Measurements from ENCODE around the gene DNER.

DNER gene

DNA sequence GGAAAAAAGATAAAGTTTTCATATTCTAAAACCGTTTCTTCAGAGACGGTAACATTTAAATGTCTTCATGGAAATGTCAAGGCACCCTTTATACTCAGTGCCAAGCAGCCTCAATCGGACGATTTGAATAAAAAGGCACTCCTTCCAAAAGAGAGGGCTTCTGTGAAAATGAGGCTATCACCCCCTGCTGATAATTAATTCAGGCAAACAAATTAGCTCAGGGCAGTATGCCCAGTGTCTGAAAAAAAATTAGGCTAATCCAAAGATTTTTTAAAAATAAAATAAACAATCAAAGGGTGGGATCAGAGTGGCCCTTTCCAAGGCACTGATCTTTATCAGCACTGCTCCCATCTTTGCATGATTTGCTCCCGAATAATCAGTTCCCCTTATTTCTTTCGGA is 292.3 kb downstream of the DNER start:
- Mint-ChIP-seq H3K4me1 (ENCODE audit: low read depth) (no peaks in the 10 kb centered on the region), H3K27ac (no peak overlapping the region), H3K9me3 (peaks cover 8% of the 10 kb centered on the region), H3K36me3 (ENCODE audit: low read depth) (no peaks in the 10 kb centered on the region), H3K4me3 (no peak overlapping the region), H3K27me3 (peaks cover 4% of the 10 kb centered on the region)

DNA sequence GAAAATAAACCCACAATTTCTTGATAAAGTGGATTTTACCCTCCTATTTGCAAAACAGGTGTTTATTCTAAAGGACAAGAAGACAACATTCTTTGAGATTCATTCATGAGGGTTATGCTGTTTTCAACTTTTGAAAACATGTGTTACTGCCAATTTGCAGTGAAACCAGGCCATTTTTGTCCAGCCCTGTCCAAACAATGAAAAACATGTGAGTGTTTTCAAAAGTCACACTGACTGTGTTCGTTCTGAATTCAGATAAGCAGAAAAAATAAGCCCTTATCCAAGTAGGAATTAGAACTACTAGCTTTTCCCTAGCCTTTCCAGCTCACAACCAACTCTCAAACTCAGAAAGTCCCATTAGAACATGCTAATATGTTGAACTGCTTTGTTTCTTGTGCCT is 295.2 kb downstream of the DNER start:
- H3K27ac Mint-ChIP-seq: no peak overlapping the region
- no peaks in the 10 kb centered on the region for H3K4me1 Mint-ChIP-seq (ENCODE audit: low read depth)
- no peaks in the 10 kb centered on the region for H3K36me3 Mint-ChIP-seq (ENCODE audit: low read depth)
- H3K4me3 Mint-ChIP-seq: no peak overlapping the region
- peaks cover 8% of the 10 kb centered on the region for H3K9me3 Mint-ChIP-seq
- peaks cover 4% of the 10 kb centered on the region for H3K27me3 Mint-ChIP-seq

DNA sequence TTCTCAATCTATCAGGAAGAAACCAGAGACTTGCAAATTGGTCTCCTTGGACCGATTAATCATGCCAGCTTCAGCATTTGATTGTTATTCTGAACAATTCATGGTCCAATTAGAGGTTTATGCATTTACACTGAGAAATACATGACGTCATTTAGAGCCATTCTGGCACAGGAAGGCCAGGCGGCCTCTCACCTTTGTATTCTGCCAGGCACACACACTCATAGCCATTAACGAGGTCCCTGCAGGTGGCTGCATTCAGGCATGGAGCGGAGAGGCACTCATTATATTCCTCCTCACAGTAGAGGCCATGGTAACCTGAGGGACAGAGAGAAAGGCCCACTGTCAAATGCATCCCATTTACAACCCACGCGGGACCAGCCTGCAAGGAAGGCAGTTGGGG is 296.4 kb downstream of the DNER start:
- no peaks in the 10 kb centered on the region for H3K36me3 Mint-ChIP-seq (ENCODE audit: low read depth)
- peaks cover 4% of the 10 kb centered on the region for H3K27me3 Mint-ChIP-seq
- no peaks in the 10 kb centered on the region for H3K4me1 Mint-ChIP-seq (ENCODE audit: low read depth)
- no peak overlapping the region for H3K4me3 Mint-ChIP-seq
- H3K9me3 Mint-ChIP-seq: peaks cover 4% of the 10 kb centered on the region
- no peak overlapping the region for H3K27ac Mint-ChIP-seq

DNA sequence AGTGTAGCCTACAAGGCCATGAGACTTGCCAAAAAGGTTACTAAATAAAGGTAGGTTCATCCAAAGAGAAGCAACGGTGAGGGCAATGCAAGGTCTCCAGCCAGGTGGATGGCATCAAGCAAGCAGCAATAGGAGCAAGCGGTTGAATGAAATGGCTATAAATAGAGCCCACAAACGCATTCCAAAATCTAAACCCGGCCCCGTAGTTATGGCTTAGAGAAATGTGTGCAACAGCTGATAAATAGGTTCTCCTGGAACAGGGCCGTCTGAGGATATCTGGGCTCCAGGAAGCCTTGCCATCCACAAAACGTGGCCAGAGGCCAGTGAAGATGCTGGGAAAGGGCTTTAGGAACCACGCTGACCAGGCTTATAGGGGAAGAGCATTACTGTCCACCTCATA is 297.2 kb downstream of the DNER start:
- Mint-ChIP-seq H3K27me3 (no peaks in the 10 kb centered on the region), H3K9me3 (no peaks in the 10 kb centered on the region), H3K27ac (no peak overlapping the region), H3K4me3 (no peak overlapping the region), H3K4me1 (ENCODE audit: low read depth) (no peaks in the 10 kb centered on the region), H3K36me3 (ENCODE audit: low read depth) (no peaks in the 10 kb centered on the region)

DNA sequence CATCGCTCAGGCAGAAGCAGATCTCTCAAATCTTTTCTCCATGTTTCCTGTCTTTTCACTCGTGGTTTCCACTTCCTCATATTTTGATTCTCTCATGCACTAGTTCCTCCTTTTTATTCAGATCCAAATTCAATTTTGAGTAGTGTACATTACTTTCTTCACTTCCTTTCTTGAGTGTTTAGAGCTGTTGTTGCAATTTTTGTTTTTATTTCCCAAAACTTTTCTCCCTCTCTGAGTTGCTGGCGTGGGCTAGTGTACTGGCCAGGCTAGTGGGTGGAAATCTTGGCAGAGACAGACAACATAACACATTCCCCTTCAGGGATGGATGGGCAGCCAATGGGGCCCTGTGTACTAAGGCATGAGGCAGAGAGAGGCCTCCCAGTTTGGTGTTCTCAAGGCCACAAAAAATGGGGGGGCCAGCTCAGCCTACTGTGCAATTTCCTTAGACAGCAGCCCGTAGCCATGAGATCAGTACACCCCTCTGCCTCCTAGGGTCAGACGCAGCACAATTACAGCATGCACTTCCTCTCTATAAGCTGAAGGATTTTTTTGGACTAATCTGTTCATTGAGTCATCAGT is 298.1 kb downstream of the DNER start:
- Mint-ChIP-seq H3K36me3 (ENCODE audit: low read depth) (no peaks in the 10 kb centered on the region), H3K9me3 (no peaks in the 10 kb centered on the region), H3K4me1 (ENCODE audit: low read depth) (no peaks in the 10 kb centered on the region), H3K4me3 (no peak overlapping the region), H3K27me3 (no peaks in the 10 kb centered on the region), H3K27ac (no peak overlapping the region)

DNA sequence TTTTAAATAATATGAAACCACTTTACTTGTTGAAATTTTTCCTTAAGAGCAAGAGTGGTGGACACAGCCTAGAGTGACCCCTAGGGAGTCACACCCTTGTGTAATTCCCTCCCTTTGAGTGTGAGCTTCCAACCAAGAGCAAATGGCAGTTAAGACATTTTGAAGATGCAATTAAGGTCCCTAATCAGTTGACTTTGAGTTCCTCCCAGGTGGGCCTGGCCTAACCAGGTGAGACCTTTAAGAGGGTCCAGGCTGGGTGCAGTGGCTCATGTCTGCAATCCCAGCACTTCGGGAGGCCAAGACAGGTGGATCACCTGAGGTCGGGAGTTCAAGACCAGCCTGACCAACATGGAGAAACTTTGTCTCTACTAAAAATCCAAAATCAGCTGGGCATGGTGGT is 299.7 kb downstream of the DNER start:
- Mint-ChIP-seq H3K27ac (no peak overlapping the region), H3K4me3 (no peak overlapping the region), H3K36me3 (ENCODE audit: low read depth) (no peaks in the 10 kb centered on the region), H3K4me1 (ENCODE audit: low read depth) (no peaks in the 10 kb centered on the region), H3K27me3 (no peaks in the 10 kb centered on the region), H3K9me3 (peaks cover 3% of the 10 kb centered on the region)

DNA sequence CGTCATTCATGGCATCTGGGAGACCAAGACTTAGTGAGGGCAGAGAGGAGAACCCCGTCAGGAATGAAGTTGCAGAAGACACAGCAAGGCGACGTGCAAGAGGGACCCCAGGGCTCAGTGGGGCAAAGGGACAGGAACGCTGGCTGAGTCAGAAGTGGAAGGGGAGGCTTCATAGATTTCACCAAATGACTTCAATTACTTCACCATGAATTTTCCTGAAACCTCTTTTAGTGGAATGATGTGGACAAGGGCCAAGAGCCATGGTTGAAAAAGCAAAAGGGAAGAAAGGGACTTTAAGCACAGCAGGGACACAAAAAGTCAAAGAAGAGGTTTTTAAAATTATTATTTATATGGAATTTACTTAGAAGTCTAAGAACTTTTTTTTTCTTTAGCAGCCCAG is 301.7 kb downstream of the DNER start:
- H3K4me1 Mint-ChIP-seq (ENCODE audit: low read depth): no peaks in the 10 kb centered on the region
- H3K27ac Mint-ChIP-seq: no peak overlapping the region
- no peak overlapping the region for H3K4me3 Mint-ChIP-seq
- peaks cover 3% of the 10 kb centered on the region for H3K9me3 Mint-ChIP-seq
- H3K36me3 Mint-ChIP-seq (ENCODE audit: low read depth): no peaks in the 10 kb centered on the region
- no peaks in the 10 kb centered on the region for H3K27me3 Mint-ChIP-seq

DNA sequence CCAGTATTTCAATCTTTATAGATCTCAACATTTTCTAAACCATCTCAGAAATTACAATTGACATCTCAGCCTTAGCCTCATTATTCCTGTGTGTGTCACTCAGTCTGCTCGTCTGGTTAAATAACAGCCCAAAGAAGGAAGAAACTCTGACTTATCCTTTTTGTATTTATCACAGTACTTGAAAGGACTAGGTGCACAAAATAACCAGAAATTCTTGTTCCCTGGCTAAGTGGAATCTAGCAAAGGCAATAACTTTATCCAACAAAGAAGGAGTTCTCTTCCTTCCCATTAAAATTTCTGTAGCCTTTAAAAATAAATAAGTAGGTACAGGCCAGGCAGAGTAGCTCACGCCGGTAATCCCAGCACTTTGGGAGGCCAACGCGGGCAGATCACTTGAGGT is 303.4 kb downstream of the DNER start:
- no peak overlapping the region for H3K4me3 Mint-ChIP-seq
- no peak overlapping the region for H3K27ac Mint-ChIP-seq
- H3K4me1 Mint-ChIP-seq (ENCODE audit: low read depth): no peaks in the 10 kb centered on the region
- no peaks in the 10 kb centered on the region for H3K27me3 Mint-ChIP-seq
- H3K9me3 Mint-ChIP-seq: peaks cover 3% of the 10 kb centered on the region
- H3K36me3 Mint-ChIP-seq (ENCODE audit: low read depth): no peaks in the 10 kb centered on the region

DNA sequence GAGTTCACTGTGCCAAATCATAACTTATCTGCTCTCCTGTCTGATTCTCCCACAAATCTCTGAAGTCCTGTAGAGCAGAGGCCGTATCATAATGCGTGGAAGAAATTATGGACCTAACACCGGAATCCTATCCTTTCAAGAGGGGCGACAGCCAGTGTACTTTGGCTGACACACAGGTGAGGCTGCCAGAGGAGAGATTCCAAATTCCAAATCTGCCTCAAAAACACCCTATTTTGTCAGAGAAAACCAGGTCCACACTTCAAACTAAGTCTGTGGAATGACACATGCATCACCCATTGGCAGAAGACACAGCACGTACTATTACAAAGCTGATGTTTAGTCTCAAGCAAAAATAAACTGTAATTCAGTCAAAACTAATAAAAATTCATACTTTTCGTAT is 304.1 kb downstream of the DNER start:
- no peaks in the 10 kb centered on the region for H3K27me3 Mint-ChIP-seq
- peaks cover 3% of the 10 kb centered on the region for H3K9me3 Mint-ChIP-seq
- H3K36me3 Mint-ChIP-seq (ENCODE audit: low read depth): no peaks in the 10 kb centered on the region
- H3K4me1 Mint-ChIP-seq (ENCODE audit: low read depth): no peaks in the 10 kb centered on the region
- no peak overlapping the region for H3K27ac Mint-ChIP-seq
- no peak overlapping the region for H3K4me3 Mint-ChIP-seq

DNA sequence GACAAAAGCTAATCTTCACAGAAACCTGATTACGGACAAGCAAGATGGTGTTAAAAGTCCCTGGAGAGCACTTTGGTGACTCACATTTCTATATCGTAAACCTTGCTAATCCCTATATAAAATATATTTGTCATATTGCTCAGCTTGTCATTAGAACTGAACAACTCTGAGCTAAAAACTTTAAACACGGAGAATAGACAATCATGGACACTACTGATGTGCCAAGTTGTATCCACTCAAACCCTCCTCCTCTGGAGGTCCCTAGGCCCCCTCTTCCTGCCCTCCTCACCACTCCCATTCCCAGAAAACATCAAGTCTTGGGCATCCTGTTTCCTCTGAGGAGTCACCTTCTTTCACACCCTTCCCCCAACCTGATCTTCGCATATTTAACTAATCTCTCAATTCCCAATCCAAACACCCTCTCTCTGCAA is 304.6 kb downstream of the DNER start:
- Mint-ChIP-seq H3K4me1 (ENCODE audit: low read depth) (no peaks in the 10 kb centered on the region), H3K36me3 (ENCODE audit: low read depth) (no peaks in the 10 kb centered on the region), H3K27ac (no peak overlapping the region), H3K4me3 (no peak overlapping the region), H3K27me3 (no peaks in the 10 kb centered on the region), H3K9me3 (peaks cover 3% of the 10 kb centered on the region)

DNA sequence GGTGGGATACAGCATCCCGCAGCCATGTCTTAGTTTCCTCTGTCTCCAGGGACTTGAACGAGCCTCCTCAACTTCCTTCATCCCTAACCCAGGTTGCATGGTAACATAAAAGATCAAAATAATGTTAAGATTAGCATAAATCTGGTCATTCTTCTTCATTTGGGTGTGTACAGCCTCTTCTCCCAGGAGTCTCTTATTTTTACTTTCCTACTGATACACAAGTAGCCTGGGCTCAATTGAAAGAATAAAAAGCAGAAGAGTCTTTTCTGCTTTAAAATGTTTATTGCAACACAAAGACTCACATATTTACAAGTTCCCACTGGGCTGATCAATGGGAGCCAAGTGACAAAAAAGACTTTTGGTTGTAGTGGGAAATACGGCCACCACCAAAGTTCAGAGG is 305.4 kb downstream of the DNER start:
- H3K9me3 Mint-ChIP-seq: peaks cover 3% of the 10 kb centered on the region

DNA sequence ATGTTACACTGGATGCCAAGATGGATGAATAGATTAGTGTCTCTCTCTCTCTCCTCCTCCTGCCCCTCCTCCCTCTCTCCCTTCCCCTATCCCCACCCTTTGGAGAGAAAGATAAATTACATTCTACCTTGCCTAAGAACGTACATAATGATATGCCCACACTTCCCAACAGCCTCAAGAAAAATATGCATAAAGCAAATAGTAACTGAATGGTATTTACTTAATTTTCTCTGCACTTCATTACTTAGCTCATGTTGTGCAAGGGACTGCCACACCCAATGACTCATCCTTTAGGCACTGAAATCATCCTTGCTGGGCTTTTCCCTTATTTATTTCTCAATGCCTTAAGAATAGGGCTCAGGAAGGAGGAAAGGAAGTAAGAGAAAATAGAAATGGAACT is 306.0 kb downstream of the DNER start:
- no peak overlapping the region for H3K27ac Mint-ChIP-seq
- no peaks in the 10 kb centered on the region for H3K36me3 Mint-ChIP-seq (ENCODE audit: low read depth)
- no peak overlapping the region for H3K4me3 Mint-ChIP-seq
- H3K9me3 Mint-ChIP-seq: peaks cover 3% of the 10 kb centered on the region
- H3K27me3 Mint-ChIP-seq: no peaks in the 10 kb centered on the region
- no peaks in the 10 kb centered on the region for H3K4me1 Mint-ChIP-seq (ENCODE audit: low read depth)

More for the DNA sequence above, 305.4 kb downstream of the DNER start:
- Mint-ChIP-seq H3K4me3 (no peak overlapping the region), H3K4me1 (ENCODE audit: low read depth) (no peaks in the 10 kb centered on the region), H3K27me3 (no peaks in the 10 kb centered on the region), H3K36me3 (ENCODE audit: low read depth) (no peaks in the 10 kb centered on the region), H3K27ac (no peak overlapping the region)

DNA sequence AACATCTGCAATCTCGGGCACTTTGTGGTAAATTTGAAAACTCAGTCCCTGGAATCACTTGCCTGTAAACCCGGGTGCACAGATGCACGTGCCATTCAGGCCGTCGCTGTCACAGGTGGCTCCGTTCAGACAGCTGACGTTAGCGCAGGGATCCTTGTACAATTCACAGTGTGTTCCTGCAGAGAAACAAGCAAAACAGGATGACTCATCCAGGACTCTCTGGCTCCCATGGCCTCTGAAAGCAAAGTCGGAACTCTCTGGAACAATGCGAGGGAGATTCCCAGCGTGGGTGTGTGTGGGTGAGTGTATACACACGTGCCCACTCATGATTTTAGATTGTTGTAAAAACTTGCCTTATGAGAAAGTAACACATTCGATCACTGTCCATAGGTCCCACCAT is 307.2 kb downstream of the DNER start:
- H3K4me1 Mint-ChIP-seq (ENCODE audit: low read depth): no peaks in the 10 kb centered on the region
- H3K9me3 Mint-ChIP-seq: peaks cover 3% of the 10 kb centered on the region
- no peaks in the 10 kb centered on the region for H3K27me3 Mint-ChIP-seq
- no peaks in the 10 kb centered on the region for H3K36me3 Mint-ChIP-seq (ENCODE audit: low read depth)
- no peak overlapping the region for H3K4me3 Mint-ChIP-seq
- H3K27ac Mint-ChIP-seq: no peak overlapping the region

DNA sequence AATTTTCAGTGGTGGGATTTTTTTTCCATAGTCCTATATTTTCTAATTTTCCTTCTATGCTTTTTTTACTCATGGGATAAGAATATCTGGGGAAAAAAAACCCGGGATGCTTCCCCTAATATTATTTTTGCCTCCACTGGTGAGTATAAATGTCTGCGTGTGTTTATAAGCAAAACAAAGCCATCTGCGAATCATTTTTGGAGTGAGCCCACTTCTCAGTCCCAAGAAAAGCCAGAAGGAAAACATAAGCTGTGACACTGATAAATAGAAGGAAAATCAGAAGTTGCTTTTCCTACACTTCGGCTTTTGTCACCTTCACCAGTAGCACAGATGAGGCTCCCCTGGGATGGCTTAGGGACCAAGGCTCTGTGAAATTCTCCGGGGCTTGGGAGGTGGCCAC is 308.6 kb downstream of the DNER start:
- no peak overlapping the region for H3K27ac Mint-ChIP-seq
- H3K4me3 Mint-ChIP-seq: no peak overlapping the region
- peaks cover 3% of the 10 kb centered on the region for H3K9me3 Mint-ChIP-seq
- no peaks in the 10 kb centered on the region for H3K4me1 Mint-ChIP-seq (ENCODE audit: low read depth)
- no peaks in the 10 kb centered on the region for H3K27me3 Mint-ChIP-seq
- no peaks in the 10 kb centered on the region for H3K36me3 Mint-ChIP-seq (ENCODE audit: low read depth)

DNA sequence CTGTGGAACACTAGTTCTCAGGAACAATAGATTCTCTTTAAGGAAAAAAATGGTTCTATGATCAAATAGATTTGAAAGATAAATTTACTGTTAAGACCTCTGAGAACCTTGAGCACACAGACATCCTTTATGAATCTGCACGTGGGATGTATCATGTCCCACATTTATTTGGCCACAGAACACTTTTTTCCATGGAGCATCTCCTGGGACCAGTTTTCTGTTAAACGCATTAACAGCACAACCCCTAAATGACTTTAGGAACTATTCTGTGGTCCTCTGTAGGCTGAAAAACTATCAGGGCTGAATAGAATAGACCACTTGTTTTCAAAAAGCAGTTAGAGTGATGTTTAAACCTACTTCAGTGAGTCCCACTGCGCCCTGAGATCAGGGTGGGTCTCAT is 311.1 kb downstream of the DNER start:
- Mint-ChIP-seq H3K36me3 (ENCODE audit: low read depth) (no peaks in the 10 kb centered on the region), H3K4me1 (ENCODE audit: low read depth) (no peaks in the 10 kb centered on the region), H3K9me3 (no peaks in the 10 kb centered on the region), H3K4me3 (no peak overlapping the region), H3K27ac (no peak overlapping the region), H3K27me3 (no peaks in the 10 kb centered on the region)

DNA sequence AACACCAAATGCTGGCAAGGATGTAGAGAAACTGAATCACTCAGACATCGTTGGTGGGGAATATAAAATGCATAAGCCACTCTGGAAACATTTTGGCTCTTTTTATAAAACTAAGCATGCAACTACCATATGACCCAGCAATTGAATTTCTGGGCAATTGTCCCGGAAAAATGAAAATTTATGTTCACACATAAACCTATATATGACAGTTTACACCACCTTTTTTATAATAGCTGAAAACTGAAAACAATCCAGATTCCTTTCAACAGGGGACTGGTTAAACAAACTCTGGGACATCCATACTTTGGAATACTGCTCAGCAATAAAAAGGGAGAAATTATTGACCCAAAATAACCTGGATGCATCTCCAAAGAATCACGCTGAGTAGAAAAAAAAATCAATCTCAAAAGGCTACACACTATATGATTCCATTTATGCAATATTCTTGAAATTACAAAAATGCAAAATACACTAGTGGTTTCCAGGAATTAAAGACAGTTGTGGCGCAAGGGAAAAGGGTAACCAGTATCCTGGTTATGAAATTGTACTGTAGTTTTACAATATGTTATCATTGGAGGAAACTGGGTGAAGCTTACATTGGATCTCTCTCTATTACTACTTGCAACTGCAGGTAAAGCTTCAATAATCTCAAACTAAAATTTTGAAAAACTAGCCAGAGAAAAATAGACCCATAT is 313.0 kb downstream of the DNER start:
- Mint-ChIP-seq H3K27me3 (no peaks in the 10 kb centered on the region), H3K4me1 (ENCODE audit: low read depth) (no peaks in the 10 kb centered on the region), H3K9me3 (peaks cover 14% of the 10 kb centered on the region), H3K36me3 (ENCODE audit: low read depth) (no peaks in the 10 kb centered on the region), H3K4me3 (no peak overlapping the region), H3K27ac (no peak overlapping the region)
